CD4-positive, alpha-beta T cell treated with Interleukin-17A for 1 hour (primary cell): ENCODE measurements around the gene ENPP6.
"Not testable (repeated sequence)": the region's sequence is repeated elsewhere in the genome, so short reads cannot be mapped to it uniquely, and the experiment has no call there.

Experiments
- DNase-seq: peaks from one replicate; pipeline ENCODE4 v3.0.0-alpha.2; 2020

The ENPP6 gene

DNA sequence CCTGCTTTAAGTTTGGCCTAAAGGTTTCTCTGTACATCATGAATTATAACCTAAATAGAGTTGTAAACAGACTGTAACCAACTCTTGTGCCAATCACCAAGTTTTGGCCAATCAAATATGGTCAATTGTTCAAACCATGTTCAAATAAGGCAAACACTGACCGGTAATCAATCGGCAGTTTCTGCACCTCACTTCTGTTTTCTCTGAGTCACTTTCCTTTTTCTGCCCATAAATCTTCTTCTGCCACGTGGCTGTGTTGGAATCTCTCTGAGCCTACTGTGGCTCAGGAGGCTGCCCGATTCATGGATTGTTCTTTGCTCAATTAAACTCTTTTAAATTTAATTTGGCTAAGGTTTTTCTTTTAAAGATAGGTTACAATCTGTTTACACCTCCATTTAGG is 16.5 kb upstream of the ENPP6 start:
- DNase-seq: no peak

DNA sequence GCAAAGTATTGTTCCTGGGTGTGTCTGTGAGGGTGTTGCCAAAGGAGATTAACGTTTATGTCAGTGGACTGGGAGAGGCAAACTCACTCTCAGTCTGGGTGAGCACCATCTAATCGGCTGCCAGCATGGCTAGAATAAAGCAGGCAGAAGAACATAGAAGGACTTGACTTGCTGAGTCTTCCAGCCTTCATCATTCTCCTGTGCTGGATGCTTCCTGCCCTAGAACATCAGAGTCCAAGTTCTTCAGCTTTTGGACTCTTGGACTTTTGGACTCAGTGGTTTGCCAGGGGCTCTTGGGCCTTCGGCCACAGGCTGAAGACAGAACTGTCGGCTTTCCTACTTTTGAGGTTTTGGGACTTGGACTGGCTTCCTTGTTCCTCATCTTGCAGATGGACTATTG is 15.3 kb upstream of the ENPP6 start:
- no peak for DNase-seq

DNA sequence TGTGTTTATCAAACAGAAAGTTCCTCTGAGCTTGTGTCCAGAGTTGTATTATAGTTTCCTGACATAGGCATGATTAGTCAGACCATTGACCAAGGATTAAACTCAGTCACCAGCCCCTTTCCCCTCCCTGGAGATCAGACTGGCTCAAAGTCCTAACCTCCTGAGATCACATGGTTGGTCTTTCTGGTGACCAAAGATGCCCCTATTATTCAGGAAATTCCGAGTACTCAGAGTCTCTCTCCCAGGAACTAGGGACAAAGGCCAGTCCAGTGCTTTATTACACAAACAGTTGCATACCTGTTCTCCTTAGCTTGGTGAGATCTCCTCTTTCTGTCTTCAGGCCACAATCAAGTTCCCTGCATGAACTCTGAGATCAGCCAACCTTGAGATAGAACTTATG is 14.5 kb upstream of the ENPP6 start:
- no peak for DNase-seq

DNA sequence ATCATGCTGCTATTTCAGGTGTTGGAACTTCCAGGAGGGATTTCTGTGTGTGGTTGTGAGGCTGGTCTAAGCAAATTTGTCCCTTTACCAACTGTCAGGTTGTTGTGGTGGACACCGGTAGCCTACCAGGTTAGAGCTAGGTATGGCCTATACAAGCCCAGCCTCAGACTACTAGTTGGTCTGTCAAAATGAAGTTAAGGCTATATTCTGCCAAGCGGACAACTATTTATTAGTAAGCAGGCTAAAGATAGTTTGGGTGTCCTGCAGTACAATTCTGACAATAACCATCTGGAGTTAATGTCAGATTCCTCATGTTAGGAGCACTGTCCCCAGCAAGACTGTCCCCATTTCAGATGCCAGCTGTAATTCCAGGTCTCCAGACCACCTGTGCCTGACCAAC is 13.9 kb upstream of the ENPP6 start:
- no peak for DNase-seq

DNA sequence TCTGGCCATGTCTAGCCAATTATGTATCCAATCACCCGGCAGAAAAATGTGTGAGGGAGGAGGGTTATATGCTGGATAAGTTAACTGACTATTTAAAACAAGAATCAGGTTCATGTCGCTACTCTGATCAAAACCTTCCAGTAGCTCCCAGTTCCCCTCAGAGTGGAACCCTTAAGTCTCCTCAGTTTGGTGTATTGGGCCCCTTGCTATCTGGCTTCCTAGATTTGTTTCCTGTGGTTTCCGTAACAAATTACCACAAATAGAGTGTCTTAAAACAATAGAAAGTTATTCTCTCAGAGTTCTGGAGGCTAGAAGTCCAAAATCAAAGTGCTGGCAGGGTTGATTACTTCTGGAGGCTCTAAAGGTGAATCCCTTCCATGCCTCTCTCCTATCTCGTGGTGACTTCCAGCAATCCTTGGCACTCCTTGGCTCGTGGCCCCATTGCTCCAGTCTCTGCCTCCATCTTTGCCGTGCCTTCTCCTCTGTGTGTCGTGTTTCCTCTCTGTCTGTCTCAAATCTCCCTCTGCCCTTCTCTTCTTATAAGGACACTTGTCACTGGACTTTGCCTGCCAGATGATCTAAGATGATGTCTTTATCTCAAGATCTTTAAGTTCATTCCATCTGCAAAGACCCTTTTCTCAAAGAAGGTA is 10.5 kb upstream of the ENPP6 start:
- no peak for DNase-seq

DNA sequence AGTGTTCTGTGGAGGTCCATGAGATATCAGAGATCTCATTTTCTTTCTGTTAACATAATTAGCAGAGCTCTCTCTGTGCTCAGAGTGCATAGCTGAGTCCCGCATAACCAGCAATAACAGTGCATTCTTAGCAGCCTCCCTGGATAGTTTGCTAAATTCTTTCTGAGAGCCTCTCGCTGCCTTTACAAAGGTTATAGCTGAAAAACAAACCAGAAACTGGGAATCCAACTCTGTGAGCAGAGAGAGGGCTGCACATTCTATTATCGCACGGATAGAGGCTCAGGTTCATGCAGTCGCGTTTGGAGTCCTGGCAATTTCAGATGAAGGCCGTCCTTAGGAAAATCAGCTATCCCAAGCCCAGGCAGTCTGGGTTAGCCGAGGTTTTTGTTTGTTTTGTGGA is 1.2 kb downstream of the ENPP6 start:
- DNase-seq: no peak

DNA sequence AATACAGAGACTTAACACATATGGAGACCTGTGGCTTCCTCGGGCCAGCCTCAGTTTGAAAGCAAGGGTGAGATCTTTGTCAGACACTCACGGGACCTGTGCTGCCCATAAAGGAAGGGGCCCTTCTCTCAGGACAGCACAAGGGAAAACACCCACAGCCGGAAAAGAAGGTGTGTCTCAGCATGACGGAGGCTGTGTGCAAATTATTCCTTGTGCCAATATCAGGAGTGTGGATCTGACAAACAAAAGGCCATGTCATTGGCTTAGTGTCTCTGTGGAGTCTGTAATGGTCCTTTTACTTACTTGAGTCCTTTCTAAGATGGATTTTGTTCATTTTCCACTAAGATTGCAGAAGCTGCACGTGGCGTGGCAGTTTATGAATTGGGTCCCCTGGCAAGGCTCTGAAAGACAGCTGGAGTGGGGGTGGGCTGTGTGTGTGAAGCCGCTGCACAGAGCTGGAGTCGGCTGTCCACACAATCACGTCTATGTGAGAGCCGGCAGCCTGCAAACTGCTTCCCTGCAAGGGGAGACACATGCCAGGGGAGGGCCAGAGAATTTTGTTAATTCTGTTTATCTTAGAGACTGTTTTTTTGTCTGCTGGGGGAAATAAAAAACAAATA is 1.9 kb downstream of the ENPP6 start:
- DNase-seq: no peak

DNA sequence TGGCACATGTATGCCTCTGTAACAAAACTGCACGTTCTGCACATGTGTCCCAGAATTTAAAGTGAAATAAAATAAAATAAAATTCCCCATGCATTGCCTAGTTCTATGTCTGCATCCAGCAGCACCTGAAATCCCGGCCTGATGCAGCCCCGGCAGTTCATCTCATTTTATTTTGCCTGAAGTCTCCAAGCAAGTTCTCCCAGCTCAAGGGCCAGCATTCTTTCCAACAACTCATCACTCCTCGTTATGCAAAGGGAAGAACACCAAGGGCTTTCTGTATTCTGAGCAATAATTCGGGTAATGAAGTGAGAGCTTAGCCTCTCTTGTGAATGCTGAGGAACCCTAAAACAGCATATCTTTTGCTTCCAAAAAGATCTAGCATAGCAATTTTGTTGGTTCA is 2.7 kb downstream of the ENPP6 start:
- DNase-seq: no peak

DNA sequence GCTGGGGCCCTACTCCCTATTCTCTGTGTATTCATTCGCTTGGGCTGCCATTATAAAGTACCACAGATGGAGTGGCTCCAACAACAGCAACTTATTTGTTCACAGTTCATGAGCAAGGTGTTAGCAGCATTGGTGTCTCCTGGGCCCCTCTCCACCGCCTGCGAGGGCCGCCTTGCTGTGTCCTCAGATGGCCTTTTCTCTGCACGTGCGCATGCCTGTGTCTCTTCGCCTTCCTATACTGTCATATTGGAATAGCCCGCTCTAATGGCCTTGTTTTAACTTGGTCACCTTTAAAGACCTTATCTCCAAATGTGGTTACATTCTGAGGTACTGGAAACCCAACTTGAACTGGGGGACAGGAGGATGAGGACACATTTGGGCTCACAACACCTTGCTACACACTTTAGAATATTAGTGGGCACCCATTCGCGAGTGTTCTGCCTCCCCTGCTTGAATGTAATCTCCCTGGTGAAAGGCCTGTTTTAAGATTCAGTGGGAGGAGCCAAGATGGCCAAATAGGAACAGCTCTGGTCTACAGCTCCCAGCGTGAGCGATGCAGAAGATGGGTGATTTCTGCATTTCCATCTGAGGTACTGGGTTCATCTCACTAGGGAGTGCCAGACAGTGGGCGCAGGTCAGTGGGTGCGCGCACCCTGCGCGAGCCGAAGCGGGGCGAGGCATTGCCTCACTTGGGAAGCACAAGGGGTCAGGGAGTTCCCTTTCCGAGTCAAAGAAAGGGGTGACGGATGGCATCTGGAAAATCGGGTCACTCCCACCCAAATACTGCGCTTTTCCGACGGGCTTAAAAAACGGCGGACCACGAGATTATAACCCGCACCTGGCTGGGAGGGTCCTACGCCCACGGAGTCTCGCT is 9.7 kb downstream of the ENPP6 start:
- DNase-seq: not testable (repeated sequence)

DNA sequence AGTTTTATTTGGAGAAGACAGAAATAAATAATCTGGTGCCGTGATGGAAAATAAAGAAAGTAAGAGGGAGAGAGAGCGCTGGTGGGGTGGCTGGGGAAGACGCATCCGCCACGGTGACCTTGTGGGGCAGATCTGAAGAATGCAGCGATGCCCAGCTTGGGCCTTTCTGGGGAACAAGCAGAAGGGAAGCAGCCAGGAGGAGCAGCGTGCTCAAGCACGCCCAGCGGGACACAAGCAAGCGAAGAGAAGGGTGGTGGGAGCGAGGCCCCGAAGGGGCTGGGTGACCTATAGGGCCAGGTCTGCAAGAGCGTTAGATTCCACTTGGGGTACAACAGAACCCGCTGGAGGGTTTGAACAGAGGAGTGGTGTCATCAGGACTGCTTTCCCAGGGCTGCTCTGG is 12.4 kb downstream of the ENPP6 start:
- no peak for DNase-seq

DNA sequence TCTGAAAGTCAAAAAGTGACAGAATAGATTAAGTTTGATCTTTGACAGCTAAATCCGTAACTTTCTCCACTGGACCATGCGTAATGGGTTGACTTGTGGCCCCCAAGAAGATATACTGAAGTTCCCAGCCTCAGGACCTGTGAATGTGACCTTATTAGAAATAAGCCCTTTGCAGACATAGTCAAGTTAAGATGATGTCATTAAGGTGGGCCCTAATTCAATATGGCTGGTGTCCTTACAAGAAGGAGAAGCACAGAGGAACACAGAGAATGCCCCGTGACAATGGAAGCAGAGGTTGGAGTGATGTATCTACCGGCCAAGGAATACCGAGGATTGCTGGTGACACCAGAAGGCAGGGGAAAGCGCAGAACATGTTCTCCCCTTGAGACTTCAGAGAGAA is 14.4 kb downstream of the ENPP6 start:
- no peak for DNase-seq

DNA sequence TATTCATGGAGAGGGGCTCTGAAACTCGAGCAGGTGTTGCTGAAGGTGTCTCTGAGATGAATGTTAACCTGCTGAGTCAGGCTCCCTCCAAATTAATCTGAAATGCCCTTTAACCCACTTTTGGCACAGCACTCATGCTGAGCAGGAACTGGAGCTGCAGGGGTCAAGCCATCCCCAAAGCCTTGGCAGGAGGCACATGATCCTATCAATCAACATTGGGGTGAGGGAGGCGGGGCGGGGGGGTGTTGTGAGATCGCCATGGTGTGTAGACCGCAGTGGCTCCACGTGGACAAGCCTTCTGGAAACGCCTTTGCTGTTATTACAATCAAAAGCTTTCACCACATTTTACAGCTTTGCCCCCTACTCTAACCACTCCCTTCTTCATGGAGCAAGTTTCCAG is 16.5 kb downstream of the ENPP6 start:
- no peak for DNase-seq

DNA sequence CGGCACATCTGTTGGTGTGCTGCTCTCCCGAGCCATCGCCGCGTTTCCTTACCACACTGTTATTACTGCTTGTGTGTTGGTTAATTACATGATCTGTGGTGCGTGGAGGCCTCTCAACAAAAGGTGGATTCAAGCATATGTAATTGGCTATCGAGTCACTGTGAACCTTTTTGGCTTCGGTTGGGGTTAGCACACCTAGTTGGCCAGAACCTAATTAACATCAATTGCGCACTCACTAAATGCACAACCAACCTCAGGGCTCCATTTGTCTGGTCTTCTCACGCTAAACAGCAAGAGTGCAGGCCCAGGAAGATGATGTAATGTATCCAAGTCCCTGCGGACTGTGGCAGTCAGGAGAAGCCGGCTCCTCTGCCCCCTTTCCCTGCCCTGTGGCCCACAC is 17.4 kb downstream of the ENPP6 start:
- no peak for DNase-seq

DNA sequence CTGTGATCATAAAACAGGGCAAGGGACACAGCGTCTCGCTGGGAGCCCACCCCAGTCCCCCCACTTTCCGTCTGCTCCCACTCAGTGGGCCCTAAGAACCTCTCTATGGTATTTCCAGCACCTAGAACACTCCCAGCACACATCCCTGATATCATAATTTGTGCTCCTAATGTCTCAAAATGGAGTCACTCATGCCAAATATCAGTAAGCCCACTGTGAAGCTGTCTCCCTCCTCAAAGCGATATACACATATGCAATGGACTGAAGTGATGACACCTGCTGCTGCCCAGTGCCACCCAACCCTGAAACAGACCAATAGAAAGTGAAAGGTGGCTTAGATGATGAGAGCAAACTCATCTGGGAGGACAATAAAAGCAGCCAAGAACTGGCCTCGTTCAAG is 17.9 kb downstream of the ENPP6 start:
- no peak for DNase-seq

DNA sequence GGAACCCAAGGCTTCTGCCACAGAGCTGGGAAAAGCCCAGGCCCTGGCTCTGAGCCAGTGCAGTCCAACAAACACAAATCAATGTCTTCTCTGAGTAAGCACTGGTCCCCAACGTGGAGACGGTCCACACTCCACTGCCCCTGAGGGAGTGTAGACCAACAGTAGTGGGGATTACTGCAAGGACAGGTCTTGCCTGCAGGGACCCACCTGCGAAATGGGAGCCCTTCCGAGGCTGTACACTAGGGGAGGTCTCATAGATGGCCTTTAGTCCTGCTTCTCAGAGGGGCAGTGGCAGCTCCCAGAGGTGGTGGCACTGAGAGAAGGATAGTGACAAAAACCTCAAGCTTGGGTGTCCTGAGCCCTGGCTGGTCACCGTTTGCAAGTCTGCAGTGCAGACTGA is 19.5 kb downstream of the ENPP6 start:
- DNase-seq: no peak

DNA sequence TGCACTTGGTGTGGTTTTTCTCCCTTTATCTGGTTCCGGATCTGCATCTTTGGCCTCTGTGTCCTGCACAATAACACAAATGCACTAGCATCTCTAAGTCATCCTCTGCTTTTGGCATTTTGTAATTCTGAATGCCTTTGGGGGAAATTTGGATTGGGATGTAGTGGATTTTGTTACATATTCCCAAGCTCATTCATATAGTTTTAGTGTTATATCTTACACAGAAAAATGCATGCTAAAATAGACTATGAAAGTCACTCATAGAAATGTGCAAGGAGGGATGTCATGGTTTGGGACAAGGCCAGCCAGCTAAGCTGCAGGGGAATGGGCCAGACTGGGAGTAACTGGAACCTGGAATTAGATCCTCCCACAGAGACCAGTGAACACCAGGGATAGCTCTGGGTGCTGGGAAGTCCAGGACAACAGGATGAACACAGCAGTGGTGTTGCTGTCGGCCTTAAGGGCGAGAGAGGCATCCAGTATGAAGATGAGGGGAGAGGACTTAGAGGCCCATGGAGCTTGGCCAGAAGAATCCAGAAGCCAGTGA is 20.1 kb downstream of the ENPP6 start:
- DNase-seq: no peak

DNA sequence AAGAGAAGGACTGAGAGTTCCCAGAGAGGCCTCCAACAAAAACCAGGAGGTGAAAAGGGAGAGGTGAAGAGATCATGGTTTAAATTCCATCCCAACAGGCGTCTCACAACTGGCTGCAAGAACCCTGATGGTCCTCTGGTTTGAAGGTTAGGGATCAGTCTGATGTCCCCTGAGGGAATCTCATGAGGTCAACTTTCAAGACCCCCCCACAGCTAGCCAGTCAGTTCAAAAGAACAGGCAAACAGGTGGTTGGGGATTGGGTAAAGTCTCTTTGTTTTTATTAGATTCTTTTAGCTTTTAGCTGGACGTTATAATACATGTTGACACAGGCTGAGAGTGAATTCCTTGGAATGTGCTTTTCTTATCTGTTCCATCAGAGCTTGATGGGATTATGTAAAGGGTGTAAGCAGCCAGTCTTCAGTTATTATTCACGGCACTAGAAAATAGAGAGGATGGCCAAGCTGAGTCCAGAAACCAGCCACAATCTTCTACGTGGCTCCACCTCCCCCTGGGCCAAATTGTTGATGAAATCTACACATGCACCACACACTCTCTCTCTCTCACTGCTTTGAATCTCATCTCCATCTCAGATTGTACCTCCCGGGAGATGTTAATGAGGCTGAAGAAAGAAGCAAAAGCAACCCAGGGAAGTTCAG is 20.8 kb downstream of the ENPP6 start:
- no peak for DNase-seq

DNA sequence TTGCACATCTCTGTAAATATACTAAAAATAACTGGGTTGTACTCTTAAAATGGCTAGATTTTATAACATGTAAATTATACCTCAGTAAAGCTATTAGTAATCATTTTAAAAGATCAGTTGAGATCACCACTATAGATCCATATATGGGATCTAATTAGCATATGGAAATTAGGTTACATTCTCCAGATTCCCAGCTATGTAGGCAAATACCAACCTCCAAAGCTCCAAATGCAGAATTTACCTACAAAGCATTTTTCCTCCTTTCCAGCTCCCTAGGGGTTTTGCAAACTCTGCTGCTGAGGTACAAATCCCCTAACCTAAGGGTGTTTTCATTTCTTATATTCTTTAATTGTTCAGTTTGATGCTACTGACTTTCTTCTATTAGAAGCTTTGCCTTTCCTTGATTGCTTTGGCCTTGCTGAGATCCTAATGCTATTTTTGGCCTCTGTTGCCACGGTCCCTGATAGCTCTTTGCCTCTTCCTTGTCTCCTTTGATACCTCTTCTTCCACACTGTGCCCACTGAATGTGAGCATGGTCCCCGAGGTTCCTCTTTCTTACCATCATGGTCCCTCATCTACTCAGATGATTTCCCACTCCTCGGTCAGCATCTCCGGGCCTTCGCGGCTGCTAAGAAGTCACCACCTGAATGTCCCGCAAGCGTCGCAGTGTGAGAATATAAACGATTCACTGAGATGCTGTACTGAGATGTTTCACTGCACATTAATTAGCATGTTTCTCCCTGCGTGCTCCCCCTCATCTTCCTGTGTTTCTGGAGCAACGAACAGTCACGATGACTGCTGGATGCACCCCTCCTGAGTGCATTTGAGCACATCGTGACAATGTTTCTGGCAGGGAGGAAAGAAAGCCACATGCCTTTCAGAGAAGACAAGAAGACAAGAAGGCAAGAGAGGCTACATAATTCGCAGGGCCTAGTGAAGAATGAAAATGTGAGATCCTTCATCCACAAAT is 23.8 kb downstream of the ENPP6 start:
- DNase-seq: no peak

DNA sequence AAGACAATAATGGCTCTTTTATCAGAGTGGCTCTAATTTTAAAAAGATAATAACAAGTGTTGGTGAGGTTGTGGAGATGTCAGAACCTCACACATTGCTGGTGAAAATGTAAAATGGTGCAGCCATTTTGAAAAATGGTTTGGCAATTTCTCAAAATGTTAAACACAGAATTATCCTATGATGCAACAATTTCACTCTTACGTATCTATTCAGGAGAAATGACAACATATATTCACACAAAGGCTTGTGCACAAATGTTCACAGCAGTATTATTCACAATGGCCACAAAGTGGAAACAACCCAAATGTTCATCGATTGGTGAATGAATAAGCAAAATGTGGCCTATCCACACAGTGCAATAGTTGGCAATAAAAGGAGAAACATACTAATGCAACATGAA is 24.7 kb downstream of the ENPP6 start:
- no peak for DNase-seq

DNA sequence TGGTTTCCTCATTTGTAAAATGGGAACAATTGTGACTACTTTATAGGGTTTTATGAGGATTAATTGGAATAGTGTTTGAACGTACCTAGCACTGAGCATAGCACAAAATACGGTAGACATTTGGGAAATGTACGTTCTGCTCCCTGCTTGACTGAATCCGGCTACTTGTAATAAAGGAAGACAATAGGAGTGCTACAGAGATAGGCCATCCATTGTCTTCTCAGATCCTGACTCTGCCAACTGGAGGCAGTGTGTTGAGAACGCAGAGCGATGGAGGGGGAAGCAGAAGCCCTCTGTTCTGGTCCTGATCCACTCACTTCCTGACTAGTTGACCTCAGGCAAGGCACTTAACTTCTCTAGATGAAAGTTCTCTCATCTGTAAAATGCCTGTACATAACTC is 26.4 kb downstream of the ENPP6 start:
- DNase-seq: no peak

DNA sequence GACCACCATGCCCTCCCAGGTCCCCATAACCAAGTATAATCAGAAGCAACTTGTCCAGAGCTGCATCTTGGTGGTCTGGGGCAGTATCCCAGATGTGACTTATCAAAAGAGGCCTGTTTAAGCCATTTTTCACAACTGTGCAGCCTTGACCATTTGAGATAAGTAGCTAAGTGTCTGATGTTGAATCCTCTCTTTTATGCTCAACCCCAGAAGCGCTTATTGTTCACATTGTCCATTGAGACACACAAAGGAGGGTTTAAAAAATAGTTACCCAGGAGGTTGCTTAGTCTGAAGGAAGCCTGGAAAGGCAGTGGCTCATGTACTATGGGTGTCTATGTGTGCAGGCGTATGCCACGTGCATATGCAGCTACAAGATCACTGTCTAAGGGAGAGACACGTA is 27.0 kb downstream of the ENPP6 start:
- no peak for DNase-seq

DNA sequence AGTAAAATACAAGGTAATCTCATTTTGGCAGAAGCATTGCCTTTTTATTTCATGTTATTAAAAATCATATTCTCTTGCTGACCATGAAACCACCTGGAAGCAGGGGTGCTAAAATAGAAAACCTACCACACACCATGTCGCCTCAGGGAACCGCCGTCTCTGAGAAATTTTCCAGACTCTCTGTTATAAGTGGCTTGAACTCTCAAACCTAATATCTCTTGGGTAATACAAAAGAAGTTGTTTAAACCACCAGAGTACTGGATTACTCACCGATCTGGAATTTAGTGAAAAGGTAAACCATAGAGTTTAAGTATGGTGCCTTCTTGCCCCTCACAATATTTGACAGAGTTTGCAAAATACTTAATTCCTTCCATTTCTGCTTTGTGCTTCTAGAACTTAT is 27.7 kb downstream of the ENPP6 start:
- no peak for DNase-seq
